Fibroblast of skin of scalp (primary cell): ENCODE results near the gene DDX50. TPM values are rescaled to one million over a fixed set of nuclear protein-coding genes. Genes with fewer than 3 reads are reported as not detected.
"Not testable (repeated sequence)": the region's sequence is repeated elsewhere in the genome, so short reads cannot be mapped to it uniquely, and the experiment has no call there.

Source experiments
- DNase-seq: peaks from one replicate; pipeline ENCODE4 v3.0.0-alpha.2; 2013
- polyA plus RNA-seq, 2 experiments: library from polyadenylated mRNA; unstranded; fragments of 120-200 nt; gene quantifications; one replicate each; pipeline ENCODE4 v1.2.1, GENCODE V29; 2013; ENCODE audit not compliant: insufficient read length in 2 of 2

Gene DDX50
- 51.9 TPM for polyA plus RNA-seq (2013, experiment 1 of 2; ENCODE audit: insufficient read length)
- 47.5 TPM for polyA plus RNA-seq (2013, experiment 2 of 2; ENCODE audit: insufficient read length)

- peak; percentile 100 for DNase-seq
Observed at GRCh38 chr10:68901105-68901927, at the start of gene DDX50. Gene DDX50, plus strand, starts transcription at chr10:68901315. Its CDS starts 70 bp downstream, at chr10:68901385.

- DNase-seq: no peak
Observed at GRCh38 chr10:68856352-68856751, 44.8 kb upstream of the DDX50 start.

GRCh38 chr10:68857005-68857404 is 44.1 kb upstream of the DDX50 start:
- no peak for DNase-seq

GRCh38 chr10:68861253-68861652 is 39.9 kb upstream of the DDX50 start:
- DNase-seq: no peak

- DNase-seq: no peak
Observed at GRCh38 chr10:68864611-68865010, 36.5 kb upstream of the DDX50 start.

- DNase-seq: not testable (repeated sequence)
Observed at GRCh38 chr10:68868173-68868572, 32.9 kb upstream of the DDX50 start.

- DNase-seq: no peak
Observed at GRCh38 chr10:68869623-68870022, 31.5 kb upstream of the DDX50 start.

- DNase-seq: peak; percentile 4
Observed at GRCh38 chr10:68870061-68870460, 31.1 kb upstream of the DDX50 start.

- DNase-seq: no peak
Observed at GRCh38 chr10:68870545-68871104, 30.5 kb upstream of the DDX50 start.

GRCh38 chr10:68871105-68871711 is 29.9 kb upstream of the DDX50 start:
- DNase-seq: peak; percentile 80

GRCh38 chr10:68871731-68872342 is 29.3 kb upstream of the DDX50 start:
- peak; percentile 74 for DNase-seq

- DNase-seq: no peak
Observed at GRCh38 chr10:68876246-68877138, 24.6 kb upstream of the DDX50 start.

- DNase-seq: no peak
Observed at GRCh38 chr10:68877482-68878110, 23.5 kb upstream of the DDX50 start.

GRCh38 chr10:68878496-68878895 is 22.6 kb upstream of the DDX50 start:
- no peak for DNase-seq

GRCh38 chr10:68879628-68880027 is 21.5 kb upstream of the DDX50 start:
- no peak for DNase-seq

- DNase-seq: no peak
Observed at GRCh38 chr10:68880181-68880580, 20.9 kb upstream of the DDX50 start.

GRCh38 chr10:68895041-68895440 is 6.1 kb upstream of the DDX50 start:
- no peak for DNase-seq

- DNase-seq: peak; percentile 75
Observed at GRCh38 chr10:68897336-68897741, 3.8 kb upstream of the DDX50 start.

GRCh38 chr10:68899186-68899745 is 1.8 kb upstream of the DDX50 start:
- no peak for DNase-seq

GRCh38 chr10:68900427-68901104 is 549 bp upstream of the DDX50 start:
- DNase-seq: no peak

- DNase-seq: no peak
Observed at GRCh38 chr10:68902382-68902781, 1.3 kb downstream of the DDX50 start.
